Activated naive CD8-positive, alpha-beta T cell treated with anti-CD3 and anti-CD28 coated beads, Interleukin-2, amount 50 U/mL, for 16 hours (primary cell): ENCODE results near the gene MAP3K19.
"Not testable (repeated sequence)": the region's sequence is repeated elsewhere in the genome, so short reads cannot be mapped to it uniquely, and the experiment has no call there.

Experiments
- DNase-seq: peaks from one replicate; pipeline ENCODE4 v3.0.0-alpha.2; 2020; ENCODE audit warnings: low read depth, low spot score

Gene MAP3K19

DNA sequence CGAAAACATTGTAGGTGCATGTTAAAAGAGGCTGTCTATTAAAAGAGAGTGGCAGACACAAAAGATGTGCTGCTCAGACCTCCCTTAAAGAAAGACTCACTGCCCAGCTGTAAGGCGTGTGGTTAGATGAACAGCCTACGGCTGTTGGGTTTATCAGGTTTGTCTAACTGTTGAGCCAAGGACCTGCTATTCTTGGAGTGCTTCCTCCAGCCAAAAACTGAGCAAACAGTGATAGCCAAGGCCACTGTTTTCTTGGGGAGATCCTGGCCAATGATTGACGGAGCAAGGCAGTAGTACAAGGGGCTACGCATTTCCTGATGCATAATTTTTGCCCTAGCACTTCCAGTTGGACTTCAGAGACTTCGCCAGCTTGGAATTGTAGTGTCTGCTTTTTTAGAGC is 3.4 kb upstream of the MAP3K19 start:
- DNase-seq: no peak

- no peak for DNase-seq
These were observed 2.9 kb upstream of the MAP3K19 start for GRCh38 chr2:135050132-135050531.

DNA sequence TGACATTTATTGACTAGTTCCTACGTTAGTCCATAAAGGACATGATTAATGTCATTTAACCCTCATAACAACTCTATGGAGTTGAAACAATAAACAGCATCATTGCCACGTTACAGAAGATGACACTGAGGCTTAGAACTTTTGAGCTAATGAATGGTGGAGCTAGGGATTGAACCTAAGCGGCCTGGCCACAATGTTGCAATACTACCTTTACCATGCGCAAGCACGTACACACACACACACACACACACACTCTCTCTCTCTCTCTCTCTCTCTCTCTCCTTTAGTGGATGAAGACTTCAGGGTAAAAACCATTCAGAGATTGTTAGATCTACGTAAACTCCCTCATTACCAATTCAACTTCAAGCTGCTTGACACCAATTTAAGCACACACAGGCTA is 875 bp upstream of the MAP3K19 start:
- DNase-seq: no peak

DNA sequence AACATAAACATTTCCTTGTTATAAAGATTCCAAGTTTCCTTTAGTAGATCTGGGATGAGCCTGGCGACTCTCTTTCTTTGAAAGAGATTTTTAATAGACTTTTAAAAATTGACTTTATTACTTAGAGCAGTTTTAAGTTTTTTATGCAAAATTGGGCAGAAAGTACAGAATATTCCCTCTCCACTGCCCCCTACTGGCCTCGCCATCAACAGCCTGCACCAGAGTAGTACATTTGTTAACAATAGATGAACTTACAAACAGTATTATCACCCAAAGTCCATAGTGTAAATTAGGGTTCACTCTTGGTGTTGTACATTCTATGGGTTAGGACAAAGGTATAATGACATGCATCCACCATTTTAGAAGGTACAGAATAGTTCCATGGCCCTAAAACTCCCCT is 3.9 kb downstream of the MAP3K19 start:
- DNase-seq: no peak

GRCh38 chr2:135037831-135038230 is 9.4 kb downstream of the MAP3K19 start:
- no peak for DNase-seq

- not testable (repeated sequence) for DNase-seq
These were observed 14.0 kb downstream of the MAP3K19 start for GRCh38 chr2:135033216-135033615.

DNA sequence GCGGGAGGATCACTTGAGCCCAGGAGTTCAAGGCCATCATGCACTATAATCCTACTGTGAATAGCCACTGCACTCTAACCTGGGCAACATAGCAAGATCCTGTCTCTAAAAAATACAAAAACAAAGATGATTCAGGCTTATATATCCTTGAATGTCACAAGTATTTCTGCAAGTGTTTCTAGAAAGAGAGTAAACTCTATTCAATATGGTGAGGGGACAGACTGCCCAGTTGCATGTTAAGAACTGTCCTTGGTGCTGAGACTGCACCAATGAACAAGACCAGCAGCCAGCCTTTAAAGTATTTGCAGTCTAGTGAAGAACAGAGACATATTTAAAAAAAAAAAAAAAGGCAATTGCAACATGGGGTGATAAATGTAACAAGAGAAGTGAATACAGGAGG is 16.4 kb downstream of the MAP3K19 start:
- DNase-seq: no peak

GRCh38 chr2:135029481-135030134 is 17.6 kb downstream of the MAP3K19 start:
- DNase-seq: no peak

- DNase-seq: no peak
These were observed 23.3 kb downstream of the MAP3K19 start for GRCh38 chr2:135023886-135024485.

DNA sequence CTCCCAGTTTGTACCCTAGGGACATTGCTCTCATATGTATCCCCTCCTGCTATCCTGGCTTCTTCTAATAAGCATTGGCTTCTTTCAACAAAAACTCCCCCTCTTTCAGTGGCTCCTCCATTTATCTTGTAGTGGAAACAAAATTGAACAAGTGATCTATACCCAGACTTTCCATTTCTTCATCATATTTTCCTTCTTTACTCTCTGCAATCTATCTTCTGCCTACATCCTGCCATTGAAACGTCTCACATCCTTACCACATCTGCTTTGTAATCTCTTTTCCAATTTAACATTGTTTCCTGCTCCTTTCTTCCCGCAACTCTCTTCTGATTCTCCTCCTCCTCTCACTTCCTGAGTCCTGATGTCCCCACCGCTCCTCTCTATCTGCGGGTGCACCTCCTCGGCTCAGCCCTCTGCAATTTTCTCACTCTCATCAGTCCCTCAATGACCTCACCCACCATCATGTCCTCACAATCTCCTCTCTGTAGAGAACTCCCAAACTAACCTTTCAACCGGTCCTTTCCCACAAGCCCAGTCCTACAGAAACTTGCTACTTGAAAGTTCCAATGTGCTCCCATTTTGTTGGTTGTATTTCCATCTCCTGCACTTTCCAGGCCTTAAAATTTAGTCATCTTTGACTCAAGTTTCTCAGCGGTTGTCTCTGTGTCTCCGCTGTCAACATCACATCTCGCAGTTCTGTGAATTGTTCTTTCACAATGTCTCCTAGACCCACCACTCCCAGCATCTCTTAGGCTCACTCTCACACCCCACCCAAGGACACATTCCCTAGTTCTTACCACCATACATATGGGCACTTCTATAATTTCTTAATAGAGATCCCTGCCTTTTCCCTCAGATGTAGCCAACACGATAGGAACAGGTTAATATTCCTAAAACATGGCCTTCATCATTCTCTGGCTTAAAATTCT is 24.0 kb downstream of the MAP3K19 start:
- DNase-seq: no peak

DNA sequence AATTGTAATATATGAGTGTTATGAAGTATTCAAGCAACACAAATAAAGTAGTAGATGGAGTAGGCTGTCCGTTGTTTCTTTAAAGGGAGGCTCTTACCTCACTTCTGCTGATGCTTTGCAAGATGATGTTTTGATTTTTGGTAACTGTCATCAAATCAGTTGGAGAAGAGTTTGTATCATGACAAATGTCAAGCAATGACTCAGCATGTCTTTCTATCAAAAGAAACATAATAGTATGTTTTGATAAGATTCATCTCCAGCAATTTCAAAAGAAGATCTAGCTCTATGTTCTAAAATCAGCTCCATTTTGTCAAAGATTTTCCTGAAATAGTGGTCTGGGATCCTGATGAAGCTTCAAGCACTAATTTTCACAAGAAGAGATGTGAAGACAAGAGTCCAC is 25.6 kb downstream of the MAP3K19 start:
- DNase-seq: no peak

DNA sequence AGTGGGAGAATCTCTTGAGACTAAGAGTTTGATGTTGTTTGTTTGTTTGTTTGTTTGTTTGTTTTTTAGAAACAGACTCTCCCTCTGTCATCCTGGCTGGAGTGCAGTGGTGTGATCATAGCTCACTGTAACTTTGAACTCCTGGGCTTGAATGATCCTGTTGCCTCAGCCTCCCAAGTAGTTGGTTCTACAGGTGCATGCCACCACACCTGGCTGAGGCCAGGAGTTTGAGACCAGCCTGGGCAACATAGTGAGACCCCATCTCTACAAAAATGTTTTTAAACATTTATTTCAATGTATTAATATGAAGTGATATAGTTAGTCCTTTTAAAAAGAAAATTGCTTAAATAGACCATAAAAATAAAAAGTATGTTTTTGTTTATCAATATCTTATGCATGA is 35.6 kb downstream of the MAP3K19 start:
- no peak for DNase-seq

DNA sequence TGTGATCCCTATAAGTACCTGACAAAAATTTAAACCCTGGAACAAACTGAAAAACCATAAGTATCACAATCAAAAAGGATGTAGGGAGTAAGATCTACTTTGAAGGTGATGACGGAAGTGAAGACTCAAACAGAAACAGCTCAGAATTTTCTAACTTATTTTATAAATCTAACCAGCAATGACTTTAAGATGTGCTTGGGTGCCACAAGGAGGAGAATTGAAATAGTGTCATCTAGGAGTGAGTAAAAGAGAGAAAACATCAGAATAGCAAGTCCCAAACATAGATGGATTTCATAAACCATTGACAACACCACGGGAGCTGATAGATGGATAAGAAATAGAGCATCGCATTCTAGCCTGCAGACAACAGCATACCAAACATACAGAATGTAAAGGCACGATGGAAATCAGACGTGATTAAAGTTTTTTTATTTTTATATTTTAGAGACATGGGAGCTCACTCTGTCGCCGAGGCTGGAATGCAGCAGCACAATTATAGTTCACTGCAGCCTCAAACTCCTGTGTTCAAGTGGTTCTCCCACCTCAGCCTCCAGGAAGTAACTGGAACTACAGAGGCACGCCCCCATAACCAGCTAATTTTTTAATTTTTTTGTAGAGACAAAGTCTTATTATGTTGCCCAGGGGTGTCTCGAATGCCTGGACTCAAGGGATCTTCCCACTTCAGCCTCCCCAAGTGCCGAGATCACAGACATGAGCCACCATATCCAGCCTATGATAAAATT is 36.9 kb downstream of the MAP3K19 start:
- no peak for DNase-seq

GRCh38 chr2:135009339-135009738 is 37.9 kb downstream of the MAP3K19 start:
- DNase-seq: no peak

- DNase-seq: no peak
These were observed 41.5 kb downstream of the MAP3K19 start for GRCh38 chr2:135005753-135006152.

- DNase-seq: peak; percentile 52
These were observed 43.1 kb downstream of the MAP3K19 start for GRCh38 chr2:135004005-135004746.

DNA sequence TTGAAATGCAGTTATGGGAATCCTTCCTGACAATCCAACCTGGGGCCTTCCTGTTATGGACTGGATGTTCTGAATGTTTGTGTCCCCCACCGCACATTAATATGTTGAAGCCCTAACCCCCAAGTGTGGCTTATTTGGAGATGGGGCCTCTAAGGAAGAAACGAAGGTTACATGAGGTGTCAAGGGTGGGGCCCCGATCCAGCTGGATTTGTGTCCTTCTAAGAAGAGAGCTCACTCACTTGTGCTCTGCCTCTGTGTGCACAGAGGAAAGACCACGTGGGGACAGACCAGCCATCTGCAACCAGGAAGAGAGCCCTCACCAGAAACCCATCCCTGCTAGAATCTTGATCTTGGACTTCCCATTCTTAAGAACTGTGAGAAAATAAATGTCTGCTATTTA is 44.4 kb downstream of the MAP3K19 start:
- no peak for DNase-seq

DNA sequence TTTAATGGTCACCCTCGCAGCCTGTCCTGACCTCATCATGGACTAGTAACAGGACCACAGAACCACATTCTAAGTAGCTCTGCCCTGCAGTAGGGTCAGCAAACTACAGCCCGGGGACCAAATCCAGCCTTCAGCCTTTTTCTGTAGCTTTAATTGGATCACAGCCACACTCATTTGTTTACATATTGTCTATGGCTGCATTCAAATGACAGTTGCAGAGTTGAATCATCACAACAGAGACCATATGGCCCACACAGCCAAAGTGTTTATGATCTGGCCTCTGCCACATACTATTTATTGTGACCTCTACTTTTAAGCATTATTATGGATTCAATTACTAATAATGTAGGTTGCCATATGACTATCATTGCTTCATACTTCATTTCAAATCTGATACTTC is 47.7 kb downstream of the MAP3K19 start:
- no peak for DNase-seq

DNA sequence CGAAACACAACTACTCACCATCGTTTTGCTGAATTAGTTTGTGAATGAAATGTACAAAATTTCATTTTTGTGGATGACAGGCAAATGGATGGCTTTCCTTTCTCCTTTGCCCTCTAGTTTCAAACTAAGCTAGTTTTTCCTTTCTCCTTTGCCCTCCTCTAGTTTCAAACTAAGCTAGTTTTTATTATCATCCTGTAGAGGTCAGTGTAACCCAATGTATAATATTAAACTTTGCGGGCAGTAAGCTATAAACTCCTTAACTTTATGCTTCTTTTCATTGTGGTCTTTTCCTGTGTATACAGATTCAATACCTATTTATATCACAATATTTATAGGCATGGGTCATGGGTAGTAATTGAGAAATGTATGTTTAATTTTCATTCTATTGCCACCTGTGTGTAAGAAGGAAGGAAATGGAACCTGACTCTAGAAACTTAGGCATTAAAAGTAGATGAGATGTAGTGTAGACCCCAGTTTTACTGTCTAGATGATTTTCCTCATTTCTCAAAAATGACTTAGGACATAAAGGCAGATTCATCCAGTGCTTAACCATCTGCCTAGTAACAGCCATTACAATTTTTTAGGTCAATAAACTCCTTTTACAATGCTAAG is 58.1 kb downstream of the MAP3K19 start:
- no peak for DNase-seq

- DNase-seq: no peak
These were observed 62.2 kb downstream of the MAP3K19 start for GRCh38 chr2:134985061-134985460.

DNA sequence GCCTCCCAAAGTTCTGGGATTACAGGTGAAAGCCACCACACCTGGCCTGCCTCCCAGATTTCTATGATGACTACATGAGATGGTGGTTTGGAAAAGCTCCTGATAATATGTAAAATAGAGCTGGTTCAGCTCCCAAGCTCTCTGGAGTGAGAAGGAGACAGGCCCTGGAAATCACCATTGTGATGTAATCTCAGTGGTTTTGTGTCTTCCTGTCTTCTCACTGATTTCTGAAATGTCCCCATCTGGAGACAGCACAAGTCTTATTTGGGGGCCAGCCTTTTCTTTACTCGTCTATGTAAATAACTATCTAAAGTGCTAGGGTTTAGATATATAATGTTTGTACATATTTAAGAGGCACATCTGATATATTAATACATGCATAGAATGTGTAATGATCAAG is 64.6 kb downstream of the MAP3K19 start:
- DNase-seq: no peak
